Mucosa of descending colon (tissue), 3 donors: ENCODE measurements around the gene PCDH9. TPM values are rescaled to one million over a fixed set of nuclear protein-coding genes. Genes with fewer than 3 reads are reported as not detected.

Source experiments
- ATAC-seq: fragments of 200-7000 bp; cut with Tn5 transposase; one replicate; pipeline ENCODE4 v1.9.1; 2020; ENCODE audit warnings: mild to moderate bottlenecking, moderate library complexity
- DNase-seq, 3 donors: peaks; one replicate each; pipeline ENCODE4 v3.0.0-alpha.2; 2020
- H3K36me3 ChIP-seq: fragments of 200-600 bp; one replicate; pipeline ENCODE4 v1.8.0; 2021; ENCODE audit warnings: low read depth, mild to moderate bottlenecking
- H3K4me1 ChIP-seq: fragments of 200-600 bp; one replicate; pipeline ENCODE4 v1.8.0; 2021; ENCODE audit warnings: low read depth, mild to moderate bottlenecking
- H3K4me3 ChIP-seq: fragments of 200-600 bp; one replicate; pipeline ENCODE4 v1.8.0; 2021; ENCODE audit warnings: mild to moderate bottlenecking
- H3K9me3 ChIP-seq: fragments of 200-600 bp; one replicate; pipeline ENCODE4 v1.8.0; 2021; ENCODE audit warnings: mild to moderate bottlenecking
- CTCF ChIP-seq: fragments of 200-600 bp; IDR thresholded peaks from one replicate; pipeline ENCODE4 v1.8.0; 2022; ENCODE audit warnings: antibody characterized with exemption, mild to moderate bottlenecking
- intact Hi-C, 2 donors: fragments of 100-400 bp; cut with DNase I in 1 of 2; cut with micrococcal nuclease in 1 of 2; formaldehyde crosslinking; loops; one replicate each; pipeline versions ENCODE4 v1.11.0 to v1.11.1; 2022; cut with DNase I, micrococcal nuclease
- total RNA-seq, 3 donors: library from RNA; stranded (reverse); fragmentation: NEBNext Ultra II Directional in 2 of 3; extraction: Animal tissue kit (Norgen Biotek cat#: 25700) in 2 of 3; gene quantifications; one replicate each; pipeline versions ENCODE4 v1.2.1 to v1.2.4, GENCODE V29; 2021 to 2023
- donor health status: DM: no; HTN: no; CAD: no; lungs with moderate emphysema.
- donor health status: DM: no; HTN: no; CAD: no.
- donor health status: DM: no; HTN: yes; CAD: no.

The PCDH9 gene
- total RNA-seq, 3 donors from 2014 or later, result 0.58 to 5.0 (median 0.80) TPM

- Histone ChIP-seq H3K9me3 (no peaks in the 10 kb centered on the region), H3K36me3 (no peaks in the 10 kb centered on the region), H3K4me1 (no peaks in the 10 kb centered on the region), H3K4me3 (no peak overlapping the region)
- intact Hi-C loops, result no loop called here
- no peak for TF ChIP-seq CTCF
- ATAC-seq, result no peak
- no peak for DNase-seq
Measured at GRCh38 chr13:66528944-66529576, 701.1 kb downstream of the PCDH9 start.

GRCh38 chr13:66528180-66528579, 702.0 kb downstream of the PCDH9 start:
- H3K9me3 ChIP-seq, result no peaks in the 10 kb centered on the region
- no peaks in the 10 kb centered on the region for H3K4me1 ChIP-seq
- no peak for TF ChIP-seq CTCF
- H3K36me3 ChIP-seq, result no peaks in the 10 kb centered on the region
- ATAC-seq (no peak), DNase-seq (no peak)
- no peak overlapping the region for H3K4me3 ChIP-seq
- intact Hi-C loops, result no loop called here

GRCh38 chr13:66520511-66521355, 709.4 kb downstream of the PCDH9 start:
- no peak overlapping the region for H3K4me3 ChIP-seq
- DNase-seq (no peak), ATAC-seq (no peak)
- no peaks in the 10 kb centered on the region for H3K9me3 ChIP-seq
- no peak for TF ChIP-seq CTCF
- no peaks in the 10 kb centered on the region for H3K4me1 ChIP-seq
- intact Hi-C loops, result no loop called here
- no peaks in the 10 kb centered on the region for H3K36me3 ChIP-seq

- intact Hi-C loops, result no loop called here
- Histone ChIP-seq H3K4me3 (no peak overlapping the region), H3K36me3 (no peaks in the 10 kb centered on the region), H3K9me3 (no peaks in the 10 kb centered on the region), H3K4me1 (no peaks in the 10 kb centered on the region)
- DNase-seq (no peak), ATAC-seq (no peak)
- no peak for TF ChIP-seq CTCF
Measured at GRCh38 chr13:66519259-66519658, 710.9 kb downstream of the PCDH9 start.

GRCh38 chr13:66518068-66518467, 712.1 kb downstream of the PCDH9 start:
- TF ChIP-seq CTCF, result no peak

More at GRCh38 chr13:66518068-66518467, 712.1 kb downstream of the PCDH9 start:
- peak; percentile 64 for ATAC-seq
- no peaks in the 10 kb centered on the region for H3K4me1 ChIP-seq
- no peak overlapping the region for H3K4me3 ChIP-seq
- peak in 1 of 3 donors; percentile 12 for DNase-seq
- no peaks in the 10 kb centered on the region for H3K36me3 ChIP-seq
- H3K9me3 ChIP-seq, result no peaks in the 10 kb centered on the region
- intact Hi-C loops, result no loop called here
